Measurements from ENCODE around the gene C8G. TPM values are rescaled to one million over a fixed set of nuclear protein-coding genes. Genes with fewer than 3 reads are reported as not detected.

The C8G gene
- total RNA-seq, 1 experiment from 2014 or later, result 0.85 TPM

Other genes starting within 250 kb of the C8G start
- gene DIPK1B, start 232.7 kb upstream of the C8G start, total RNA-seq (2021), result 45.4 to 49.8 TPM (median 48.9 TPM) in 3 replicates
- gene LCN10, start 202.3 kb upstream of the C8G start, total RNA-seq (2021), result 2.4 to 3.7 TPM (median 3.3 TPM) in 3 replicates
- not detected in 3 replicates for gene LCN6, start 196.7 kb upstream of the C8G start, total RNA-seq (2021)
- 0.21 TPM in 1 of 3 replicates, not detected in the others for gene LCN8, start 187.0 kb upstream of the C8G start, total RNA-seq (2021)
- 0.52 to 1.0 TPM (median 0.96 TPM) in 3 replicates for gene LCN15, start 180.7 kb upstream of the C8G start, total RNA-seq (2021)
- gene TMEM141, start 153.9 kb upstream of the C8G start, total RNA-seq (2021), result 72.0 to 86.7 TPM (median 86.1 TPM) in 3 replicates
- gene CCDC183, start 148.9 kb upstream of the C8G start, total RNA-seq (2021), result 1.7 to 2.1 TPM (median 2.0 TPM) in 3 replicates
- 134 to 171 TPM (median 139 TPM) in 3 replicates for gene RABL6, start 137.3 kb upstream of the C8G start, total RNA-seq (2021)
- 1.6 to 1.7 TPM (median 1.6 TPM) in 3 replicates for gene AJM1, start 102.8 kb upstream of the C8G start, total RNA-seq (2021)
- gene PHPT1, start 95.8 kb upstream of the C8G start, total RNA-seq (2021), result 138 to 176 TPM (median 173 TPM) in 3 replicates
- gene MAMDC4, start 92.9 kb upstream of the C8G start, total RNA-seq (2021), result 6.7 to 12.1 TPM (median 10.9 TPM) in 3 replicates
- gene EDF1, start 78.9 kb upstream of the C8G start, total RNA-seq (2021), result 312 to 334 TPM (median 328 TPM) in 3 replicates
- gene TRAF2, start 58.7 kb upstream of the C8G start, total RNA-seq (2021), result 55.0 to 62.5 TPM (median 61.3 TPM) in 3 replicates
- gene FBXW5, start 505 bp upstream of the C8G start, total RNA-seq (2021), result 58.2 to 70.5 TPM (median 63.9 TPM) in 3 replicates
- 1.9 to 4.7 TPM (median 3.4 TPM) in 3 replicates for gene LCN12, start 7.0 kb downstream of the C8G start, total RNA-seq (2021)
- 2.2 to 4.0 TPM (median 2.9 TPM) in 3 replicates for gene PTGDS, start 32.3 kb downstream of the C8G start, total RNA-seq (2021)
- 0.27 to 0.50 TPM (median 0.34 TPM) in 3 replicates for gene LCNL1, start 37.8 kb downstream of the C8G start, total RNA-seq (2021)
- 44.1 to 45.3 TPM (median 44.6 TPM) in 3 replicates for gene PAXX, start 47.2 kb downstream of the C8G start, total RNA-seq (2021)
- gene CLIC3, start 51.3 kb downstream of the C8G start, total RNA-seq (2021), result 0.31 to 0.41 TPM in 2 of 3 replicates, not detected in the other
- 19.2 to 28.3 TPM (median 25.9 TPM) in 3 replicates for gene ABCA2, start 83.0 kb downstream of the C8G start, total RNA-seq (2021)
- gene FUT7, start 86.8 kb downstream of the C8G start, total RNA-seq (2021), result not detected in 3 replicates
- gene NPDC1, start 100.9 kb downstream of the C8G start, total RNA-seq (2021), result 64.3 to 68.8 TPM (median 64.5 TPM) in 3 replicates
- 8.3 to 9.6 TPM (median 9.2 TPM) in 3 replicates for gene ENTPD2, start 108.8 kb downstream of the C8G start, total RNA-seq (2021)
- gene SAPCD2, start 125.3 kb downstream of the C8G start, total RNA-seq (2021), result 52.0 to 67.0 TPM (median 53.6 TPM) in 3 replicates
- 12.1 to 17.7 TPM (median 14.3 TPM) in 3 replicates for gene UAP1L1, start 132.3 kb downstream of the C8G start, total RNA-seq (2021)
- gene MAN1B1, start 141.7 kb downstream of the C8G start, total RNA-seq (2021), result 44.9 to 57.1 TPM (median 47.1 TPM) in 3 replicates
- gene DPP7, start 169.5 kb downstream of the C8G start, total RNA-seq (2021), result 38.9 to 43.7 TPM (median 42.1 TPM) in 3 replicates
- gene GRIN1, start 193.9 kb downstream of the C8G start, total RNA-seq (2021), result 4.0 to 6.6 TPM (median 4.1 TPM) in 3 replicates
- 1.1 to 2.2 TPM (median 2.1 TPM) in 3 replicates for gene LRRC26, start 224.8 kb downstream of the C8G start, total RNA-seq (2021)
- not detected in 3 replicates for gene TMEM210, start 226.8 kb downstream of the C8G start, total RNA-seq (2021)
- gene ANAPC2, start 243.3 kb downstream of the C8G start, total RNA-seq (2021), result 61.0 to 80.9 TPM (median 61.2 TPM) in 3 replicates
- gene SSNA1, start 243.4 kb downstream of the C8G start, total RNA-seq (2021), result 102 to 105 TPM (median 103 TPM) in 3 replicates

Measured in WTC11 (cell line).